C4-2B (cell line): ENCODE results near the gene GGA1.

Source experiments
- CTCF ChIP-seq: fragments of 450-650 bp; conservative IDR thresholded peaks from 2 replicates; pipeline ENCODE4 v1.5.1; 2017; ENCODE audit warnings: mild to moderate bottlenecking
- ZFX ChIP-seq: fragments of 450-650 bp; IDR thresholded peaks from 2 replicates; pipeline ENCODE4 v1.6.1; 2017

DNA sequence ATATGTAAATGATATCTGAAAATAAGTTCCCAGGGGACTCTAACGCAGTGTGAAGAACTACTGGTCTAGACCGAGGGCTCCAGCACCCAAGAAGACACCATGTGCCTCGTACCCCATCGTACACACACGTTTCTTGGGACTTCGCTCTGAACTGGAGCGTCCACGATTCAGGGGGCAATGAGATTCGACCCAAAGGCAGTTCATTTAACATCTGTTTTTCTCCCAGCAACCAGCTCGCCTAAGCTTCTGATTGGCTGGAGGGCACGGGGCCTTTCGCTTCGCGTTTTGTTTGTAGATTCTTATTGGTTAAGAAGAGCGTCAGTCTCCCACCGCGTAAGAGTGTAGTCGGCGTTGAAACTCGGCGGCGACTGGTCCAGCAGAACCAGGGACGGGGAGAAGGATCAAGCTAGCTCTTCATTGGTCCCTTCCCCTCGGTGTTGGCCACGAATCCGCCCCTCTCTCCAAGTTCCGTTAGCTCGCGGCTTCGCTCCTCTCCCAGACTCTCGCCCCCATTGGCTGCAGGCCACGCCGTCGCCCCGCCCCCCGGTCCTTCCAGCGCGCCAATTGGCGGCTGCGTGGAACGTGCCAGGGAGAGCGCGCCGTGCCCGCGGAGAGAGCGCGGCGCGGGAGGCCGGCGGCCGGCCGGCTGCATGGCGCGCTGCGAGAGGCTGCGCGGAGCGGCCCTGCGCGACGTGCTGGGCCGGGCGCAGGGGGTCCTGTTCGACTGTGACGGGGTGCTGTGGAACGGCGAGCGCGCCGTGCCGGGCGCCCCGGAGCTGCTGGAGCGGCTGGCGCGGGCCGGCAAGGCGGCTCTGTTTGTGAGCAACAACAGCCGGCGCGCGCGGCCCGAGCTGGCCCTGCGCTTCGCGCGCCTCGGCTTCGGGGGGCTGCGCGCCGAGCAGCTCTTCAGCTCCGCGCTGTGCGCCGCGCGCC, 49.8 kb downstream of the GGA1 start, which contains the start of gene PDXP:
- TF ChIP-seq CTCF (no peak), ZFX (peak; percentile 85; the same call in 1 of the 2 replicates)
